Breast epithelium (tissue), 3 donors: ENCODE measurements around the gene GTF2H4.

Experiments
- CTCF ChIP-seq, 3 donors: fragments of 450-650 bp; IDR thresholded peaks; one replicate each; pipeline ENCODE4 v1.5.1; 2016 to 2017; ENCODE audit warnings: antibody characterized with exemption in 3 of 3, mild to moderate bottlenecking in 3 of 3, moderate library complexity in 3 of 3
- POLR2A ChIP-seq: fragments of 450-650 bp; IDR thresholded peaks from one replicate; pipeline ENCODE4 v1.6.1; 2016; ENCODE audit warnings: antibody characterized with exemption, mild to moderate bottlenecking, moderate library complexity

- TF ChIP-seq CTCF (IDR thresholded peaks at IDR 0.05) (no peak), POLR2A (no peak)
Measured at GRCh38 chr6:30875244-30876038, 32.6 kb upstream of the GTF2H4 start.
